A549 (cell line): Measurements from ENCODE around the gene ATP8A2.
"Not testable (repeated sequence)": the region's sequence is repeated elsewhere in the genome, so short reads cannot be mapped to it uniquely, and the experiment has no call there.

Experiments
- CBX2 ChIP-seq: fragments of 200-600 bp; sonication (generic); IDR thresholded peaks from 2 replicates; pipeline ENCODE4 v1.6.1; 2016; ENCODE audit warnings: low read depth, mild to moderate bottlenecking, borderline replicate concordance
- HEYL ChIP-seq: fragments of 250-450 bp; sonication (Bioruptor Pico); IDR thresholded peaks from 2 replicates; pipeline ENCODE4 v1.8.0; 2021; ENCODE audit warnings: mild to moderate bottlenecking, moderate library complexity

DNA sequence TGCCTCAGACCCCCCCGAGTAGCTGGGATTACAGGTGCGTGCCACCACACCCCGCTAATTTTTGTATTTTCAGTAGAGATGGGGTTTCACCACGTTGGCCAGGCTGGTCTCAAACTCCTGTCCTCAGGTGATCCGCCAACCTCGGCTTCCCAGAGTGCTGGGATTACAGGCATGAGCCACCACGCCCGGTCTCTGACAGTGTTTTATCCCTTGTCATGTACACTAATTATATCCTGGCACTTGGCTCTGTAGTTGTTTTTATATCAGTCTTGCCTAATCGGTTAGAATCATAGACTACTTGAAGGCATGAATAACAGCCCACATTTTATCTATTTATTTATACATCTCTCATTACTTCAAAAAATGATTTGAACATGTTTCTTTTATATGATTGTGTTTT lies 455.4 kb downstream of the ATP8A2 start:
- TF ChIP-seq HEYL (CRISPR knock-in tag); CBX2: not testable (repeated sequence)
